ENCODE data around the gene ALOX12.
A peak's percentile ranks its signal among the peaks of the same experiment; 100 is the strongest.

ALOX12 gene

DNA sequence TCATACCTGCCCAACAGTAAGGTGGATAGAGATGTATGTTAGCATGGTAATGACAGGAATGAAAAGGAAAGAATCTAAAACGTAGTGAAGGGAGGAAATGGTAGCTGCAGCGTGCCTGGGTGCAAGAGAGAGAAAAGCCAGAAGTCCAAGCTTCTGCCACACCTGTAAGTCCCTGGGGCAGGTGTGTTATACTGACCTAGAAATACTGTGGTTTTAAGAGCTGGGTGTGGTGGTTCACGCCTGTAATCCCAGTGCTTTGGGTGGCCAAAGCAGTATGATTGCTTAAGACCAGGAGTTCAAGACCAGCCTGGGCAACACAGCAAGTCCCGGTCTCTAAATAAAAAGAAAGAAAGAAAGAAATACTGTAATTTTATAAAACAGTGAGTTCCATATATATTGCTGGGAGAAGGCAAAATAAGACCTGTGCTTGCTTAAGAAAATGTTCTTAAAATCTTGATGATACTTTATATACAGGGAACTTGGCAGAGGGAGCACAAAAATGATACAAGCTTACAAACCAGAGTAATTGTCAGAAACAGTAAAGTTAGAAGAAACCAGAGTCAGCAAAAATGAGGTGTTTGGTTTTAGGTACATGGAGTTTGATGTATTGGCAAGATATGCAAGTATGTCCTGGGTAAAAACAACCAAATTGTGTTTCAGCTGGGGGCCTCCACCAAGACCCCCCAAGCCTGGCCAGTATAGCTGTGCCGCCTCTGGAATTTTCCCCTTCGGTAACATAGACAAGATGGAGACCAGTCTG is 6.6 kb downstream of the ALOX12 start:
- no peak for DNase-seq

DNA sequence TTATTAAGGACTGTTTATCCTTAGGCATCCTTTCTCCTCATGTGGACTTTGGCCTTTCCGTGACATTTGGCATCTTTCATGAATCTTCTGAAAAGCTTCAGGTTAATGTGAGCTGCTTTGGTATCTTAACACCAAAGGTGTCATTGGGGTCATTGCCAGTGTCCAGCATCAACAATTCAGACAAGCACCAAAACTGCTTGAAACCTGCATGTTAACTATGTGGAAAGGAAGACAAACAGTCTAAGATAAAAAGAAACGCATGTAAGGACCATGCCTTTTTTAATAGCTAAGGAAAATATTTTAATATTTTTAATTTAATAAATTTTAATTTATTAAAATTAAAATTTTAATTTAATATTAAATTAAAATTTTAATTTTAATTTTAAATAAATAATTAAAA is 7.9 kb downstream of the ALOX12 start:
- no peak for DNase-seq

DNA sequence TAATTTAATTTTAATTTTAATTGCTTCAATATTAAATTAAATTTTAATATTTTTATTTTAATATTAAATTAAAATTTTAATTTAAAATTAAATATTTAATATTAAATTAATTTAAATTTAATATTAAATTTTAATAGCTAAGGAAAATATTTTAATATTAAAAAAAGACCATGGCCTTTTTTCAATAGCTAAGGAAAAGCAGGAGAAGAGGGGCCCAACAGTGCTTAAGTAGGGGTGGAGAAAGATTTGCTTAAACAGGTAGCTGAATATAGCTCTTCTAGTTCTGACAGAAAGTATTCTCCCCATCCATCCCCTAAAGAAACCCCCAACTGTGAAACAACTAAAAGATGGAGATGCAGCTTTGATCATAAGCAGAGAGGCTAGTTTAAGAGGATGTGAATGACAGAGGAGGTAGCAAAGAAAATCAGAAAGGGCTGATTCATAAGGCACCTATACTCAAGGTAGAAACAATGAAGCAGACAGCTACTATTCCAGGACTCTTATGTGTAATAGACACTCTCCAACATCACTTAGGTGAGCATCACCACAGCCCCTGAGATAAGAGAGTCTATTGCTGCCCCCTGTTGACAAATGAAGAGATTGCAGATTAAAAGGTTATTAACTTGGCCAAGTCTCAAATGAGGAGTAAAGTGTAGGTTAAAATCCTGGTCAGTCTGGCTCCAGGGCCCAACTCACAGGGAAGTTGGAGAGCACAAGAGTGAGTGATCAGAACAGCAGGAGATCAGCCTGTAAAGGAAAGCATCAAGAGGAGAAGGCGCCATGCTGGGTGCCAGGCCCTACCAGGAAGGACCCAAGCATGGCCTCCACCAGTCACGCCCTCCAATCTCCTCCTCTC is 8.8 kb downstream of the ALOX12 start:
- DNase-seq: peak; percentile 30 to 86

DNA sequence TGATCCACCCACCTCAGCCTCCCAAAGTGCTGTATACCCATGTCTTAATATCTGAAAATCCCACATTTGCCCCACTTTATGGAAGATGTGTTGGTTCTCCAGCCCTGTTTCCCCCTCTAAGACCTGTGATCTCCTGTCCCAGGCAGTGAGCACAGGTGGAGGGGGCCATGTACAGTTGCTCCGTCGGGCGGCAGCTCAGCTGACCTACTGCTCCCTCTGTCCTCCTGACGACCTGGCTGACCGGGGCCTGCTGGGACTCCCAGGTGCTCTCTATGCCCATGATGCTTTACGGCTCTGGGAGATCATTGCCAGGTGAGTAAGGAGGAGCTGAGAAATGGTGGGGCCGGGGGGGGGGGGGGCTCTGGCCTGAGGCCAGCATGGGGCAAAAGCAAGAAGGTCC is 9.9 kb downstream of the ALOX12 start:
- no peak for DNase-seq

DNA sequence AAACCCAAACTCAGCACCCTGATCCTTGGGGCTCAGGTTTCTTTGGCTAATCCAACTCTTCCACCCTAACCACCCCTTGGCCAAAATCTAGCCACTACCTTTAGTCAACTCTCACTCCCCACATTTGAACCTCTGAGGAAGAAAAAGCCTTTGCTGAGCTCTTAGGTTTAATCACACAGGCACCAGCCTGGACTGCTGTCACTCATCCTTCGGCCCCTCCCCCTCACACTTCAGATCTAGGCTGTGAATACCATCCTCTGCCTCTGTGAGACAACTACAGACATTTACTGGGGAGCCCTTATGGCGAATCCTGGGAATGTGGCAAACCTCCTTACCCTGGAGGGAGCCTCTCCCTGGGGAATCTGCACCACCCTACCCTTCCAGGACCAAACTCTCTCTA is 11.3 kb downstream of the ALOX12 start:
- no peak for DNase-seq

DNA sequence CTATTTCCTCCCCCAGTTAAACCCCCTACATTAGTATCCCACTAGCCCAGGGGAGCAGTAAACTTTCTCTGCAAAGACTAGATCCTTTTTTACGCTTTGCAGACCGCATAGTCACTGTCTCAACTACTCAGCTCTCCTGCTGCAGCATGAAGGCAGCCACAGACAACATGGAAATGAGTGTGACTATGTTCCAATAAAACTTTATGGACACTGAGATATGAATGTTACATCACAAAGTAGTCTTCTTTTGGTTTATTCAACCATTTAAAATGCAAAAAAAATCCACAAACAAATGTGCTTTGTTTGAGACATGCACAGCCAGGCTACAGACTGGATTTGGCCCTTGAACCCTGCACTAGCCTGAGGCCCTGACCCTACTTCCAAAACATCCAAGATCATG is 14.7 kb downstream of the ALOX12 start:
- no peak for DNase-seq

DNA sequence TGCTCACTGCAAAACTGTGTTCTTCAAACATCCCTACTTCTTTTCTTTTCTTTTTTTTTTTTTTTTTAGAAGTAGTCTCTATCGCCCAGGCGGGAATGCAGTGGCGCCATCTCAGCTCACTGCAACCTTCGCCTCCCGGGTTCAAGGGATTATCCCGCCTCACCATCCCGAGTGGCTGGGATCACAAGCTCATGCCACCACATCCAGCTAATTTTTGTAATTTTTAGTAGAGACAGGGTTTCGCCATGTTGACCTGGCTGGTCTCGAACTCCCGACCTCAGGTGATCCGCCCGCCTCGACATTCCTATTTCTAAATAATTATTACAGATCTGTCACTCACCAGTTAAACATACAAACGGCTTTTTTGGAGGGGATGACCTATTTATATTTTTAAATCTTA is 15.6 kb downstream of the ALOX12 start:
- no peak for DNase-seq

DNA sequence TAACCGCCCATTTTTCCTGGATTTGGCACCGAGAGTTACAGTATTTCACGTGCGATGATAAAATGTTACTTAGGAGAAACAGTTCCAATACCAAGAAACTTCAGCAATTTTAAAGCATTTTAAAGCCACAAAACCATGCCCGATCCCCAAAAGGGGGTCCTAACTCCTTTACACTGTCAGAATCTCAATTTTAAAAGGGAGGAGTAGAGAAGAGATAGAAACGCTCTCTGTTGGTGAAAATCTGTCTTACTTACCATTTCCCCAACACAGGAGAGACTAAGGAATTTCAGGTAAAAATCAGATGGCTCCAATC is 16.0 kb downstream of the ALOX12 start:
- DNase-seq: no peak

DNA sequence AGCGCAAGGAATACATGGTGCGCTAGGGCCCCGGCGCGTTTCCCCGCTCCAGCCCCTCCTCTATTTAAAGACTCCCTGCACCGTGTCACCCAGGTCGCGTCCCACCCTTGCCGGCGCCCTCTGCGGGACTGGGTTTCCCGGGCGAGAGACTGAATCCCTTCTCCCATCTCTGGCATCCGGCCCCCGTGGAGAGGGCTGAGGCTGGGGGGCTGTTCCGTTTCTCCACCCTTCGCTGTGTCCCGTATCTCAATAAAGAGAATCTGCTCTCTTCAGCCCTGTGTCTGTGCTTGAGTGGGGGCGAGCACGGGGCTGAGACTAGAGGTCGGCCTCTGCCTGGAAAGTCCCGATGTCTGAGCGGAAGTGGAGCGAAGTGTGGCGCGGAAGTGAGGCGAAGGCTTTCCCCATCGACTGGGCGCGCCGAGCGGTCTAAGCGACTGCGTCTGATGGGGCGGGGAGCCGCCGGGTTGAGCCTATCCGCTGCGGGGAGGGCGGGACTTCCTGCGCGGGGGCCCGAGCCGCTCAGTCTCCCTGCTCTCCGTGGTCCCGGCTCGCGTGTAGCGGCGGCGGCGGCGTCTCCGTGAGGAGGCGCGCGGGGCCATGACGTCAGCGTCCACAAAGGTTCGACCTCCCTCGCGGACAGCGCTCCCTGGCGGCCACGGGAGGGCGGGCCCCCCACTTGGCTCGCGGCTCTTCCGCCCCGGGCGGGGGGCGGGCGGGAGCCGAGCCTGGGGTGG is 18.6 kb downstream of the ALOX12 start:
- peak; percentile 99 for DNase-seq

DNA sequence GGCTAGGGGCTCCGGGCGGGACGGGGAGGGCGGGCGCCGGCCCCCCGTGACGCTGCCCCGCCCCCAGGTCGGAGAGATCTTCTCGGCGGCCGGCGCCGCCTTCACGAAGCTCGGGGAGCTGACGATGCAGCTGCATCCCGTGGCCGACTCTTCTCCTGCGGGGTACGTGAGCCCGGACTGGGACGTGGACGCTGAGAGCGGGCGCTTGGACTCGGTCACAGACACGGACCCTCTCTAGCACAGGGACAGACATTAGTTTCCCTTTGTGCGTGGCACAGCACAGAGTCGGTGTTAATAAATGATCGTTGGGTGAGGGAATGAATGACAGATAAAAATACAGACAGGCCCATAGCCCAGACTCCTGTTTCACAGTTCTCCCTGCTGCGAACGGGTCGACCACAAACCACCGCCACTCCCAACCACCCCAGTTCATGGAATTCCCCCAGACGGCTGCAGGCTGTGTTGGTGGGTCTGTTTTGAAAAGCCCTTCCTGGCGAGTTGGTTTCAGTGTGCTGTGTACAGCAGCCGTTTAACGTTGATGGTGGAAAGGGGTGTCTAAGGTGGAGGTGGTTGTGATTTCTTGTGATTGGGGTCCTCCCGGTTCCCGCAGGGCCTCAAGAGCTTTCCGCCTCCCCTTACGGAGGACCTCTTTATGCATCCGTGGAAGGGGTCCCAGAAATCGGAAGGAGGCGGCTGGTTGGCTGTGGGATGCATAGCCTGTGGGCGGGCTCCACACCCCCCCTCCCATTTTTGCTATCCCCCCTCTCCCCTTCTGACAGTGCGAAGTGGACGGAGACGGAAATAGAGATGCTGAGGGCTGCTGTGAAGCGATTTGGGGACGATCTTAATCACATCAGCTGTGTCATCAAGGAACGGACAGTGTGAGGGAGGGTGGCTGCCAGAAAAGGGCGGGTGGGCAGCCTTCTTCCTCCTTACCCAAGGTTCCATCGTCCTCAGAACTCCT is 19.4 kb downstream of the ALOX12 start:
- DNase-seq: peak; percentile 92

DNA sequence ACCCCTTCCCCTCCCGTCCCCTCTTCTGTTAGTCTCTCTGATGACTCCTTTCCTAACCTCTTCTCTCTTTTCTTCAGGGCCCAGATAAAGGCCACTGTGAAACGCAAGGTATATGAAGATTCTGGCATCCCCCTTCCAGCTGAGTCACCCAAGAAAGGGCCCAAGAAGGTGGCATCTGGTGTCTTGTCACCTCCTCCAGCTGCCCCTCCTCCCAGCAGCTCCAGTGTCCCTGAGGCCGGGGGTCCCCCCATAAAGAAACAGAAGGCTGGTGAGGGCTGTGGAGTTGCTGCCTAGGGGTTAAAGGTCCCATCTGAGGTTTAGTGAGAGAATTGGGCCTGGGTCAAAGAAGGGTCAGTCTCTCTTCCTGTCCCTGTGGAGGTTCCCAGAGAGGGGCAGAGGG is 20.6 kb downstream of the ALOX12 start:
- DNase-seq: no peak

DNA sequence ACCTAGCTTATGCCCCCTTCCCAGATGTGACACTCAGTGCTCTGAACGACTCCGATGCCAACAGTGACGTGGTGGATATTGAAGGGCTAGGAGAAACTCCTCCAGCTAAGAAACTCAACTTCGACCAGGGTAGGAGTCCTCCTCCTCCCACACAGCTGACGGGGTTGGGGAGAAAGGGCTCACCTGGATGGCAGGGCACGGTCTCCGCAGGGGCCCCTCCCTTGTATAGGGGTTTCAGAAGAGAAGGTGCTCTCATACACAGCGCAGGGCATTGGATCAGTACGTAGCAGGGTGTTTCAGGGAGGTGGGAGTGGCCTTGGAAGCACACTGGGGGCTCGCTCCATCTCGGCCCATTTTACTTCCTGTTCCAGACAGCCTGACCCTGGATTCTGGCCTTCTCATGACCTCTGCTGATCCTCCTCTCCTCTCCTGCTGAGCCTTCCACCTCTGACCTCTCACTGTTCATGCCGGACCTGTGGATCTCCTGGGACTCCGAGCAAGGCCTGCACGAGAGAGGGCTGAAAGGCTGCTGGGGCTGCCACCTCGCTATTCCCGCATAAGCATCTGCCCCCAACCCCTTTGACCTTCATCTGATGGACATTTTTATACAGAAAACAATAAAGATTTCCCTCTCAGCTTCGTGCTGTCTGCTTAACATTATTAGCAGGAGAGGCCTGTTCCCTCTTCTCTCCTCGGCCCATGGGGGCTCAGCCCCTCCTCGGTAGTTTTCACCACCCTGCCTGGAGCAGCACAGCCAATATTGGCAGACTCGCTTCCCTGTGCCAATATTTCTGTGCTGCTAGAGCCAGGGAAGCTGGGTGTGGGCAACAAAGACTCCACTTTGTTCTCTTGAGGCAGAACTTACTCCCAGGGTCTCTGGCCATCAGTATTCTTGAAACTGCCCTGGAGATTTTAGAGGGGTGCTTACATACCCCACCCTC is 21.3 kb downstream of the ALOX12 start:
- no peak for DNase-seq

DNA sequence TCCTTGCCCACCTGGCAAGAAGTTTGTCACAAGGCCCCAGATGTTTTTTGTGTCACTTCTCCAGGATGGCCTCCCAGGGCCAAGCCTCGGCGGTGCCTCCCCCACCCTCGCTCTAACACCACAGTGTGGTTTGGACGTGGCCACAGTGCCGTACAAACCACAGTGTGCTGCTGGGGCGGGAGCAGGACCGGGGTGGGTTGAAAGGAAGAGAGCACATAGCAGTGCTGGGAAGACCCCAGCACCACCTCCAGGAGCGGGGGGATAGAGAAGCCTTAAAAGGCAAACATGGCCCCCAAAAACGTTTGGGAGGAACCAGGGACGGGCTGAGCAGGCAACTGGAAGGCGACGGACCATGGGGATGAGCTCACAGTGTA is 22.0 kb downstream of the ALOX12 start:
- DNase-seq: peak; percentile 33 to 41

DNA sequence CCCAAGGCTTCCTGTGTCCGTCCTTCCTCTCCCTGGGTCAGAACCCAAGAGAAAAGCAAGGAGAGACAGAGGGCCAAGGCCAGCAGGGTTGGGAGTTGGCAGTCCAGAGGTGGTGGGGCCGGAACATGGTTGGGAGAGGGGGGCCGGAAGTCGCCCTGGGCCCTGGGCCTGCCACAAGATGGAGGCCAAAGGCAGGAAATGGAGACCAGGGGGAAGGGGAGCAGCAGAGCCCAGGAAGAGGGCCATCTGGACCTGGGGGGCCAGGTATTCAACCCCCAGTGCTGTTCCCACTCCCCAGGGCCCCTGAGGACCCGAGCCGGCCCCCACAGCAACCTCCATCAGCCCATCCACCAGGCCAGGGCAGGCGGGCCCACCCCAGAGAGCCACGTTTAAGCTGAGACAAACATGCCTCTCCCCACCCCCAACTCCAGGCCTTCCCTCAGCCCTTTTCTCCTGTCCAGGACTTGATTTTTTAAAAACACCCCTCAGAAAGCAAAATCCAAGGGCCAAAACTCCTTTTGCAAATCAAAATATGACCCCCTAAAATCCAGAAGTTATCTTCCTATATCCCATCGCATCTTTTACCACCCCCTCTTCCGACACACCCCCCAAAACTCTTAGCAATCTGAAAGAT is 22.6 kb downstream of the ALOX12 start:
- DNase-seq: no peak

DNA sequence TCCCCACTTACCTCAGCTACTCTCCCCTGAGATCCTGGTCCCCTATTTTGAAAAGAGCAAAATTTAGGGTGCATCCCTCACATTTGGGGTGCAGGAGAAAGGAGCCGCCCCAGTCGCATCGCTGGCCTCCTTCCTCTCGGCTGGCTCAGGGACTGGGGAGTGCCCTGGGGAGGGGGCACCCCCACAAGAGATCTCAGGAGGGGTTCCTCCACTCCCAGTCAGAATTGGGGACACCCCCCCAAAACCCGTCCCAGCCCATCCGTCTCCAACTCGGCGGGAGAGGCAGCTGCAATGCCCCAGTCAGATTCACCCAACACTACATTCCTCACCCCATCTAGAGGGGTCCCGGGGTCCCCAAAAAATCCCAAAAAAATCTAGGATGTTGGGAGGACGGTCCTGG is 23.5 kb downstream of the ALOX12 start:
- no peak for DNase-seq

DNA sequence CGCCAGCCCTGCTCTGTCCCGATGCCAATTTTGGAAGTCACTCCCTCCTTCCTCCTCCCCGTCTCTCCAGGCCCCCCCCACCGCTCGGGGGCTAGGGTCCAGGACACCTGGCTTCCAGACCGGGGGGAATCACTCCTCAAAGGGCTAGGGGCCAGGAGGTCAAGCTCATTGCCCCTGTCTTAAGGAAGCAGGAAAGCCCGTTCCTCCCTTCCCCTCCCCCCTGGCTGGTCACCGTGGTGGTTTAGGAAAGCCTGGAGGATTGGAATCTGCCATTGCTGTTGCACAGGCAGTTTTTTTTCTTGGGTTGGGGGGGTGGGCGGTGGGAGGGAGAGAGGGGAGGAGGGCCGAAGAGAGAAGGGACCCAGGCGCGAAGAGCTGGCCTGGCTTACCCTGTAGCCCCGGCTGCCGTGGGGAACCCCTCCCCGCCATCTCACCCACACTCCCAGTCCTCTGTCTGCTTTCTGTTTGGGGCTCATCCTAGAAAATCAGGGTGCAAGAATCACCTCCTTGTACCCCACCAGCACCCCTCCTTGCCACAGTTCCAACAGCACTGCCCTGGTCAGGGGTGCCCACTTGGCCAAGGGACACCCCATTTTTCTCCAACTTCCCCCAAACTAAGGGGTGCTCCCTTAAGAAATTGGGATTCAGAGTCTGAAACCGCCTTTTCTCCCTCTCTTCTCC is 24.1 kb downstream of the ALOX12 start:
- DNase-seq: no peak

DNA sequence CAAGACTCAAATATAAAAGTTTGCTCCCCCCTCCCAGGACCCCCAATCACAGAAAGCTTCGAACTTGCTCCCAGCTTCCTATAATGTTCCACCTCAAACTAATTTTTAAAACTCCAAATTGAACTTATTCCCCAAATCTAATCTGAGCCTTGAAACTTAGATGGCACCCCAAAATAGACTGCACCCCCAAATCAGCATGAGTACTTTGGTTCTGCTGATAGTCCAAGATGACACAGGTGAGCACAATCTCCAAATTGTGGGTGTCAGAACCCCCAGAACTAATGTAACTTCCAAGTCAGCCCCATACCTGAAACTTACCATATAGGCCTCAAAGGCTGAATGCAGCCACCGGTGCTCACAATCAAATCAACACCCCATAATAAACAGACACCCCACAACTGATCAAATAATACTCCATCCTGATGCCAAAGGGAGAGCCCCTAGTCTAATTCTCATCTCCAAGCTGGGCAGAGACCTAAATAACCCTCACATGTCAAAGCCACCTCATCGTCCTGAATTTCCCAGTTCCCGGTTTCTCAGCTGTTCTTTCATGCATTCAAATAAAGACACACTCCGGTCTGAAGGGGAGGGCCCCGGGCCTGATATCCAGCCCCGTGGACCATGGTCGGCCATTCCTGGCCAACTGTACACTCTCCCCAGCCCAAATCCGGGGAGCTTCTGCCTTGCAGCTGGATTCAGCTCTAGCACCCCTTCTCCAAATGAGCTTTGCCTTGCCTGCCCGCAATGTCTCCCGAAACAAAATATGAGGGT is 25.2 kb downstream of the ALOX12 start:
- no peak for DNase-seq

DNA sequence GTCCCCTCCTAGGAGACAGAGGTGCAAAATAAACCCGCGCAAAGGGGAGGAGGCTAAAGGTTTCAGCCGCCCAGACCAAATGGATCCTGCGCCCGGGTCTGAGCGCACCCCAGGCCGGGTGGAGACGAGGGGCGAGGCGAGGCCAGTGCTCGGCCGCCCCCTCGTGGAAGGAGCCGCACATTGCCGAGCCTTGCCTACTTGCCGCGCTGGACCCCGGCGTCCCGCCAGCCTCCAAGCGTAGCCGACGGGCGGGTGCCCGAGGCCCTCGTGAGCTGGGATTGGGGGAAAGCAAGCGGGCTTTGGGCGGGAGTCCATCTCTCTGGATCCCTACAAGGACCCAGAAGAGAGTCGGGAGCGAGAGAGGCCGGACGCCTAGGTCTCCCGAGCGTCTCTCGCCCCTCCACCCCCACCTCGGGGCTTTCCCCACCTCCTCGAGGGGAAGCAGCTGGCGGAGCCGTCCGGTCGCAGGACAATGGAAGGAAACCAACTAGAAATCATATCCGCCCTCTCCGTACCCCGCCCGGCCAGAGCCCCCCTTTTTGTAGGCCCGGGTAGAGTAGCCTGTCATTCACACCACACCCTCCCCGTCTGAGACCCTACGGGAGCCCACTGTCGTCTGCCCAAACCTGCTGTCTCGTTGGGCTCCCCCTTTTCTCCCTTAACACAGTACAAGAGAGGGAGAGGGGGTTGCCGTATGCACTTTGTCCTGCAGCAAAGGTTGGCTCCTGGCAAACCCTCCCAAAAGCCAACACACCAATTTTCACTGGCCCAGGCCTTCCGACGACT is 26.3 kb downstream of the ALOX12 start:
- DNase-seq: peak; percentile 83 to 85

All from CD4-positive, alpha-beta T cell treated with Interleukin-1 beta for 1 hour (primary cell).